Heart left ventricle (tissue), 13 donors: ENCODE measurements around the gene H19.

Source experiments
- POLR2A ChIP-seq, 2 donors: fragments of 450-650 bp; IDR thresholded peaks; one replicate each; pipeline ENCODE4 v1.6.1; 2017; ENCODE audit warnings: antibody characterized with exemption in 2 of 2, mild to moderate bottlenecking in 2 of 2, moderate library complexity in 2 of 2
- TF ChIP-seq, protein P1 (sequence below), 12 donors: fragments of 200-600 bp; sonication (generic) in 4 of 12; IDR thresholded peaks; one replicate each; pipeline versions ENCODE4 v1.5.0 to v1.8.0; 2018 to 2022; ENCODE audit warnings: antibody characterized with exemption in 12 of 12, mild to moderate bottlenecking in 5 of 12
- donor health status: ischemic (EF 13 %, LVEDD 7.1; RV severe dilation, severe dysfunction).
- donor health status: DM: no; HTN: yes; CAD: no.
- donor health status: DM: no; HTN: no; CAD: no.
- donor health status: ischemic (EF 25% LVEDD 6.9; RV normal size, moderate dysfunction).
- donor health status: ischemic (EF 25% LVEDD 5.7; RV mildly dilated, moderate dysfunction).
- donor health status: ischemic (EF 35%, LVEDD 5.7; RV mildly dilated, moderate dysfunction).
- donor health status: nonischemic (EF 11% LVEDD 7.7; RV severe dilation, severe dysfunction).
- donor health status: DM: yes; HTN: yes; CAD: no.
- donor health status: PGD.
- donor health status: ischemic (EF 29% LVEDD 5.4; RV normal size, mild dysfunction).
- donor health status: nonischemic (EF 23%, LVEDD 6.1; RV moderate dilation, normal function).

GRCh38 chr11:2041153-2041552 lies 43.5 kb upstream of the H19 start:
- TF ChIP-seq, protein P1, sequence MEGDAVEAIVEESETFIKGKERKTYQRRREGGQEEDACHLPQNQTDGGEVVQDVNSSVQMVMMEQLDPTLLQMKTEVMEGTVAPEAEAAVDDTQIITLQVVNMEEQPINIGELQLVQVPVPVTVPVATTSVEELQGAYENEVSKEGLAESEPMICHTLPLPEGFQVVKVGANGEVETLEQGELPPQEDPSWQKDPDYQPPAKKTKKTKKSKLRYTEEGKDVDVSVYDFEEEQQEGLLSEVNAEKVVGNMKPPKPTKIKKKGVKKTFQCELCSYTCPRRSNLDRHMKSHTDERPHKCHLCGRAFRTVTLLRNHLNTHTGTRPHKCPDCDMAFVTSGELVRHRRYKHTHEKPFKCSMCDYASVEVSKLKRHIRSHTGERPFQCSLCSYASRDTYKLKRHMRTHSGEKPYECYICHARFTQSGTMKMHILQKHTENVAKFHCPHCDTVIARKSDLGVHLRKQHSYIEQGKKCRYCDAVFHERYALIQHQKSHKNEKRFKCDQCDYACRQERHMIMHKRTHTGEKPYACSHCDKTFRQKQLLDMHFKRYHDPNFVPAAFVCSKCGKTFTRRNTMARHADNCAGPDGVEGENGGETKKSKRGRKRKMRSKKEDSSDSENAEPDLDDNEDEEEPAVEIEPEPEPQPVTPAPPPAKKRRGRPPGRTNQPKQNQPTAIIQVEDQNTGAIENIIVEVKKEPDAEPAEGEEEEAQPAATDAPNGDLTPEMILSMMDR (IDR thresholded peaks at IDR 0.05), result no peak
- no peak for TF ChIP-seq POLR2A (IDR thresholded peaks at IDR 0.05)
